Trophoblast cell (in vitro differentiated cells and primary cell): ENCODE measurements around the gene TRIM15. TPM values are rescaled to one million over a fixed set of nuclear protein-coding genes. Genes with fewer than 3 reads are reported as not detected.
"Not testable (repeated sequence)": the region's sequence is repeated elsewhere in the genome, so short reads cannot be mapped to it uniquely, and the experiment has no call there.

ENCODE experiments used
- DNase-seq, 2 donors: peaks; one replicate each; pipeline ENCODE4 v3.0.0-alpha.2; 2016
- H2AFZ ChIP-seq: 2 replicates; pipeline ENCODE4 v1.6.1; 2013; ENCODE audit warnings: low read length, moderate library complexity, mild to moderate bottlenecking; ENCODE audit not compliant: insufficient read depth, poor library complexity
- H2AK5ac ChIP-seq: 2 replicates; pipeline ENCODE4 v1.6.1; 2013; ENCODE audit warnings: mild to moderate bottlenecking, low read length
- H2BK120ac ChIP-seq: 2 replicates; pipeline ENCODE4 v1.6.1; 2013; ENCODE audit warnings: low read length, mild to moderate bottlenecking, moderate library complexity; ENCODE audit not compliant: insufficient read depth, poor library complexity
- H2BK12ac ChIP-seq: 2 replicates; pipeline ENCODE4 v1.6.1; 2013; ENCODE audit warnings: mild to moderate bottlenecking, low read length, moderate library complexity
- H2BK5ac ChIP-seq: 2 replicates; pipeline ENCODE4 v1.6.1; 2013; ENCODE audit warnings: low read length, low read depth, moderate library complexity, mild to moderate bottlenecking; ENCODE audit not compliant: poor library complexity
- H3K14ac ChIP-seq: 2 replicates; pipeline ENCODE4 v1.6.1; 2013; ENCODE audit warnings: mild to moderate bottlenecking, low read length
- H3K18ac ChIP-seq: 2 replicates; pipeline ENCODE4 v1.6.1; 2013; ENCODE audit warnings: mild to moderate bottlenecking, low read length
- H3K23ac ChIP-seq: 2 replicates; pipeline ENCODE4 v1.6.1; 2013; ENCODE audit warnings: low read length
- H3K27ac ChIP-seq: 2 replicates; pipeline ENCODE4 v1.5.1; 2013; ENCODE audit warnings: low read depth, mild to moderate bottlenecking, inconsistent platforms, low read length, moderate library complexity
- H3K27me3 ChIP-seq: 2 replicates; pipeline ENCODE4 v1.6.1; 2013; ENCODE audit warnings: inconsistent platforms, mild to moderate bottlenecking, low read length, moderate library complexity; ENCODE audit not compliant: insufficient read depth
- H3K36me3 ChIP-seq, 2 experiments: 1 replicate in 1 of 2; 2 replicates in 1 of 2; pipeline ENCODE4 v1.6.1; 2013; ENCODE audit warnings: low read length in 2 of 2, mild to moderate bottlenecking in 2 of 2, moderate library complexity in 1 of 2; ENCODE audit not compliant: insufficient read depth in 2 of 2, control insufficient read depth in 1 of 2
- H3K4ac ChIP-seq: 2 replicates; pipeline ENCODE4 v1.6.1; 2013; ENCODE audit warnings: low read depth, mild to moderate bottlenecking, low read length, moderate library complexity
- H3K4me1 ChIP-seq, 2 experiments: 1 replicate in 1 of 2; 2 replicates in 1 of 2; pipeline ENCODE4 v1.6.1; 2013; ENCODE audit warnings: low read length in 2 of 2, mild to moderate bottlenecking in 2 of 2, moderate library complexity in 1 of 2; ENCODE audit not compliant: insufficient read depth in 2 of 2, control insufficient read depth in 1 of 2
- H3K4me2 ChIP-seq: 2 replicates; pipeline ENCODE4 v1.6.1; 2013; ENCODE audit warnings: inconsistent platforms, mild to moderate bottlenecking, low read length, moderate library complexity
- H3K4me3 ChIP-seq: 2 replicates; pipeline ENCODE4 v1.5.1; 2013; ENCODE audit warnings: mild to moderate bottlenecking, low read depth, low read length, inconsistent platforms
- H3K79me1 ChIP-seq: one replicate; pipeline ENCODE4 v1.6.1; 2013; ENCODE audit warnings: low read length
- H3K79me2 ChIP-seq: 2 replicates; pipeline ENCODE4 v1.6.1; 2013; ENCODE audit warnings: low read length, mild to moderate bottlenecking; ENCODE audit not compliant: control insufficient read depth, insufficient read depth, poor library complexity
- H3K9ac ChIP-seq: 2 replicates; pipeline ENCODE4 v1.6.1; 2013; ENCODE audit warnings: mild to moderate bottlenecking, low read length
- H3K9me3 ChIP-seq: 2 replicates; pipeline ENCODE4 v1.6.1; 2013; ENCODE audit warnings: low read depth, mild to moderate bottlenecking, control low read depth, inconsistent platforms, low read length; ENCODE audit not compliant: insufficient read depth
- H4K12ac ChIP-seq: 2 replicates; pipeline ENCODE4 v1.6.1; 2013; ENCODE audit warnings: low read depth, mild to moderate bottlenecking, low read length, moderate library complexity
- H4K8ac ChIP-seq: 2 replicates; pipeline ENCODE4 v1.6.1; 2013; ENCODE audit warnings: low read depth, mild to moderate bottlenecking, low read length, moderate library complexity
- H4K91ac ChIP-seq: one replicate; pipeline ENCODE4 v1.6.1; 2013; ENCODE audit warnings: low read depth, mild to moderate bottlenecking, low read length, moderate library complexity
- WGBS: extraction: QIAGEN DNeasy Blood & Tissue Kit; methylation state at CpG from one replicate; pipeline ENCODE4 v1.1.7; 2013; ENCODE audit warnings: missing lambda C conversion rate; ENCODE audit not compliant: insufficient read length, insufficient coverage; ENCODE audit errors: extremely low coverage; 5-methylcytosine and 5-hydroxymethylcytosine counted together
- polyA plus RNA-seq: library from polyadenylated mRNA; stranded (reverse); fragments of 200-250 nt; gene quantifications from 2 replicates; pipeline ENCODE4 v1.2.3, GENCODE V29; 2013

Gene TRIM15
- polyA plus RNA-seq: not detected in 2 replicates

DNA sequence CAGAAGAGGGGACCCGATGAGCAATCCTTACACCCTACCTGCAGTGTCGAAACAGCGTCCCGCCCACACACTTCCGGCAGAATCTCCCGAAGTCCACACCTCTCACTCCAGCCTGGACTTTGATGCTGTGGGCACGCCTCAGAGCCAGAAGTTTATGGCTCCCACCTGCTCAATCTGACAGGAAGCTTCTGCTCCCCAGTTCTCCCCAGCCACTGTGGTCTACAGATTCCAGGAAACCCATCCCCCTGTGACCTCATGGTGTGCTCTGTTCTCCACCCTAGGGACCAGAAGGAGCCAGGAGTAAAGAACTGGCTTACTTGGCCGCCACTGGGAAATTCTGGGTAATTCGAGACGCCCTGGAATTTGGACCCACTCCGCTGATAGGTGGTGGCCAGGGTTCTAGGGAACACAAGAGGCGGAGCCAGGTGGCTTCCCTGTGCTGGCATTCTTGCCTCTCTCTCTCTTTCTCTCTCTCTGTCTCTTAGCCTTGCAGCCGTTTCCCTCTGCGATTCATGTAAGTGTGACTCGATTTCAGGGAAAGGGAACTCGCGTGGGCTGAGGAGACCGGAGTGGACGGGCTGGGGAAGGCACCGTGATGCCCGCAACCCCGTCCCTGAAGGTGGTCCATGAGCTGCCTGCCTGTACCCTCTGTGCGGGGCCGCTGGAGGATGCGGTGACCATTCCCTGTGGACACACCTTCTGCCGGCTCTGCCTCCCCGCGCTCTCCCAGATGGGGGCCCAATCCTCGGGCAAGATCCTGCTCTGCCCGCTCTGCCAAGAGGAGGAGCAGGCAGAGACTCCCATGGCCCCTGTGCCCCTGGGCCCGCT, at the start of gene TRIM15:
TSS of gene TRIM15 (plus strand) at position 457 of the 828 bp plus-strand sequence. CDS start at position 596, 139 bp downstream.
- no peak within 1 kb of the TSS for H4K91ac ChIP-seq
- no CpG with 5 or more reads among the region's 31 CpGs for WGBS
- no peaks in the 10 kb centered on the region for H3K36me3 ChIP-seq
- no peak within 1 kb of the TSS for H3K9ac ChIP-seq
- no peaks in the 10 kb centered on the region for H3K79me1 ChIP-seq
- H4K12ac ChIP-seq: no peak within 1 kb of the TSS
- no peak within 1 kb of the TSS for H3K4ac ChIP-seq
- no peak within 1 kb of the TSS for H3K14ac ChIP-seq
- H3K4me3 ChIP-seq: no peak within 1 kb of the TSS
- H3K27ac ChIP-seq: no peak within 1 kb of the TSS
- no peaks in the 10 kb centered on the region for H3K79me2 ChIP-seq
- H3K4me2 ChIP-seq: no peak within 1 kb of the TSS
- no peak within 1 kb of the TSS for H4K8ac ChIP-seq
- H3K9me3 ChIP-seq: peaks cover 2% of the 10 kb centered on the region
- H2BK12ac ChIP-seq: no peak within 1 kb of the TSS
- no peak within 1 kb of the TSS for H2BK5ac ChIP-seq
- H2AK5ac ChIP-seq: no peak within 1 kb of the TSS
- no peak within 1 kb of the TSS for H3K18ac ChIP-seq
- H2BK120ac ChIP-seq: no peak within 1 kb of the TSS
- no peak within 1 kb of the TSS for H3K23ac ChIP-seq
- no peaks in the 10 kb centered on the region for H3K4me1 ChIP-seq
- H2AFZ ChIP-seq: no peak within 1 kb of the TSS
- H3K27me3 ChIP-seq: no peaks in the 10 kb centered on the region
- DNase-seq: no peak

DNA sequence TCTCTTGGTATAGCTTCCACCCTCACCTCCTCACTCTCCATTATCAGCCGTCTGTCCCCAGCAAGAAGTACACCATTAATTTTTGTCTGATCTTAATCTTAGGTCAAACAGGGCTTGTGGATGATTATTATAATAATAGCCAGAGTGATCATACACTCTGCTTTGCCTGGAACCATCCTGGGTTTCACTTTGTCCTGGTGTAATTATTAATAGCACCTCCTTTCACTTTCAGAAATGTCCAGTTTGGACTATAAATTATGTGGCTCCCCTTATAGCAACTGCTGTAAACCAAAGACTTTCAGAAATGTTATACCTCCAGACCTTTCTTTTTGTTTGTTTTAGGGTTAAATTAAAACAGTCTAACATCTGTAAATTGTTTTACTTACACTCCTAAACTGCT, 49.5 kb upstream of the TRIM15 start:
- no CpG with 5 or more reads among the region's 1 CpG for WGBS
- no peaks in the 10 kb centered on the region for H3K79me2 ChIP-seq
- H2BK12ac ChIP-seq: no peak overlapping the region
- H3K14ac ChIP-seq: no peak overlapping the region
- no peak overlapping the region for H3K4me3 ChIP-seq
- no peaks in the 10 kb centered on the region for H3K9me3 ChIP-seq
- no peak overlapping the region for H4K8ac ChIP-seq
- no peak overlapping the region for H2AFZ ChIP-seq
- H3K4me2 ChIP-seq: no peak overlapping the region
- H3K23ac ChIP-seq: no peak overlapping the region
- no peaks in the 10 kb centered on the region for H3K36me3 ChIP-seq
- no peaks in the 10 kb centered on the region for H3K79me1 ChIP-seq
- no peak overlapping the region for H3K18ac ChIP-seq
- no peak overlapping the region for H2BK120ac ChIP-seq
- H3K27ac ChIP-seq: no peak overlapping the region
- H3K4ac ChIP-seq: no peak overlapping the region
- no peak overlapping the region for H4K91ac ChIP-seq
- no peaks in the 10 kb centered on the region for H3K27me3 ChIP-seq
- no peak for DNase-seq
- H2BK5ac ChIP-seq: no peak overlapping the region
- no peak overlapping the region for H4K12ac ChIP-seq
- no peak overlapping the region for H3K9ac ChIP-seq
- H3K4me1 ChIP-seq: no peaks in the 10 kb centered on the region
- H2AK5ac ChIP-seq: no peak overlapping the region

DNA sequence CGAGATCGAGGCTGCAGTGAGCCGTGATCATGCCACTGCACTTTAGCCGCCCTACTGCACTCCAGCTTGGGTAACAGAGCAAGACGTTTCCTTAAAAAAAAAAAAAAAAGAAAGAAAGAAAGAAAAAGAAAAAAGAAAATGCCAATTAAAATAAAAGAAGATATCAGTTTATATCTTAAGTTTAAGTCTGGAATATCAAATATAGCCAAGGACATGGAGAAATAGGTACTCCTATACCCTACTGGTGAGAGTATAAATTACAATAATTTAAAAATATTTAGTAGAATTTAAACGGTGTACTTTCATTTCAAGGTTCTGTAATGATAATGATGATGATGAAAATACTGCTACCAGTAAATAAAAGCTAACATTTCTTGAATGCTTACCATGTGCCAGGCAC, 46.6 kb upstream of the TRIM15 start:
- DNase-seq: no peak
- H2BK12ac ChIP-seq: no peak overlapping the region

DNA sequence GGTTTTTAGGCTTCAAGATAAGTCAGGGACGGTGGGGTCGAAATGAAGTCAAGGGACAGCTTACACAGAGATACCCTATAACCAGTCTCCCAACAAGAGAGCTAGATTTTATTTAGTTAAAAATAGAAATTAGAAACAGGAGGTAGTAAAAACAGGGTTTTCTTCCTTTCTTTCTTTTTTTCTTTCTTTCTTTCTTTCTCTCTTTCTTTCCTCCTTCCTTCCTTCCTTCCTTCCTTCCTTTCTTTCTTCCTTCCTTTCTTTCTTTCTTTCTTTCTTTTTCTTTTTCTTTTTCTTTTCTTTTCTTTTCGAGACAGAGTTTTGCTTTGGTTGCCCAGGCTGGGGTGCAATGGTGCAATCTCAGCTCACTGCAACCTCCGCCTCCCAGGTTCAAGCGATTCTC, 44.7 kb upstream of the TRIM15 start:
- H3K27ac ChIP-seq, H3K79me2 ChIP-seq, H4K8ac ChIP-seq, H3K4me2 ChIP-seq, H2BK12ac ChIP-seq, H3K36me3 ChIP-seq, H2BK5ac ChIP-seq, DNase-seq, H3K4me1 ChIP-seq, H3K9ac ChIP-seq, H2AFZ ChIP-seq, H3K23ac ChIP-seq, H4K12ac ChIP-seq, H3K18ac ChIP-seq, H3K4me3 ChIP-seq, H4K91ac ChIP-seq, H3K79me1 ChIP-seq, H3K14ac ChIP-seq, H3K9me3 ChIP-seq, H3K27me3 ChIP-seq, H3K4ac ChIP-seq, H2AK5ac ChIP-seq, H2BK120ac ChIP-seq: not testable (repeated sequence)
- WGBS: no CpG with 5 or more reads among the region's 5 CpGs

More for the DNA sequence above, 46.6 kb upstream of the TRIM15 start:
- no peak overlapping the region for H2AFZ ChIP-seq
- no peak overlapping the region for H3K27ac ChIP-seq
- no peaks in the 10 kb centered on the region for H3K27me3 ChIP-seq
- no CpG with 5 or more reads among the region's 6 CpGs for WGBS
- no peak overlapping the region for H2BK120ac ChIP-seq
- H3K14ac ChIP-seq: no peak overlapping the region
- H3K79me2 ChIP-seq: no peaks in the 10 kb centered on the region
- H3K18ac ChIP-seq: no peak overlapping the region
- no peak overlapping the region for H4K8ac ChIP-seq
- H4K91ac ChIP-seq: no peak overlapping the region
- no peaks in the 10 kb centered on the region for H3K9me3 ChIP-seq
- H2BK5ac ChIP-seq: no peak overlapping the region
- H2AK5ac ChIP-seq: no peak overlapping the region
- H3K36me3 ChIP-seq: no peaks in the 10 kb centered on the region
- H3K23ac ChIP-seq: no peak overlapping the region
- no peaks in the 10 kb centered on the region for H3K4me1 ChIP-seq
- H3K79me1 ChIP-seq: no peaks in the 10 kb centered on the region
- H3K4me3 ChIP-seq: no peak overlapping the region
- no peak overlapping the region for H3K4ac ChIP-seq
- H3K4me2 ChIP-seq: no peak overlapping the region
- no peak overlapping the region for H4K12ac ChIP-seq
- no peak overlapping the region for H3K9ac ChIP-seq
